ENCODE results near the gene EFNA2. TPM values are rescaled to one million over a fixed set of nuclear protein-coding genes. Genes with fewer than 3 reads are reported as not detected.
A peak's percentile ranks its signal among the peaks of the same experiment; 100 is the strongest.

Gene EFNA2
- total RNA-seq, 2 experiments from 2014 or later, result not detected

- Mint-ChIP-seq H3K27me3 (no peaks in the 10 kb centered on the region), H3K4me3 (no peak overlapping the region), H3K4me1 (ENCODE audit: low read depth) (peaks cover 11% of the 10 kb centered on the region), H3K9me3 (no peaks in the 10 kb centered on the region), H3K36me3 (ENCODE audit: low read depth) (peaks cover 16% of the 10 kb centered on the region), H3K27ac (peak overlapping the region; percentile 56)
- no peak for ATAC-seq (ENCODE audit: poor library complexity)
- H3K27me3 ChIP-seq (ENCODE audit: control insufficient read depth in 1 of 2, insufficient read depth in 2 of 2, low read length in 2 of 2), result no peaks in the 10 kb centered on the region
- H3K9me3 ChIP-seq (ENCODE audit: control insufficient read depth in 1 of 2, insufficient read depth in 1 of 2, low read length in 2 of 2), result no peaks in the 10 kb centered on the region
- CTCF ChIA-PET, result interaction anchor here (1.2 kb wide), 1 partner anchor 19 kb away, joined by 8 read pairs; no protein-coding TSS in a partner anchor
- H3K4me1 ChIP-seq (ENCODE audit: insufficient read depth, low read length), result peaks cover 54% of the 10 kb centered on the region
- POLR2A ChIA-PET, result interaction anchor here (0.7 to 7.9 kb wide), 2 partner anchors 10 to 19 kb away, joined by 3 to 476 read pairs; partner anchors contain the start of gene CIRBP
- intact Hi-C loops (cut with DNase I, micrococcal nuclease), result loop anchor here in 1 of 2 experiments (10.0 kb wide), 2 partner anchors 223 to 453 kb away; partner anchors contain the start of genes CNN2, PTBP1, RNU6-2 and TMEM259
- no peak for DNase-seq
- no peak for TF ChIP-seq CTCF (IDR thresholded peaks at IDR 0.05)
- peak overlapping the region; percentile 59 to 72 for H3K27ac ChIP-seq (ENCODE audit: low read depth in 1 of 2, low read length in 2 of 2)
- H3K4me3 ChIP-seq (ENCODE audit: low read length), result peak overlapping the region; percentile 59
- H3K36me3 ChIP-seq (ENCODE audit: insufficient read depth, low read length), result peaks cover 17% of the 10 kb centered on the region
Measured at GRCh38 chr19:1247748-1248138, 37.9 kb upstream of the EFNA2 start.

GRCh38 chr19:1248139-1248785, 37.4 kb upstream of the EFNA2 start, which contains the start of gene MIDN:
Gene MIDN (plus strand): TSS chr19:1248583. CDS start chr19:1250297, 1,714 bp downstream.
- DNase-seq, result peak in 12 of 14 experiments; percentile 51 to 88 (median 70)
- H3K27me3 ChIP-seq (ENCODE audit: control insufficient read depth in 1 of 2, insufficient read depth in 2 of 2, low read length in 2 of 2), result no peaks in the 10 kb centered on the region
- Mint-ChIP-seq H3K27me3 (no peaks in the 10 kb centered on the region), H3K27ac (peak within 1 kb of the TSS; percentile 92), H3K9me3 (no peaks in the 10 kb centered on the region), H3K4me3 (peak within 1 kb of the TSS; percentile 75), H3K36me3 (ENCODE audit: low read depth) (peaks cover 18% of the 10 kb centered on the region), H3K4me1 (ENCODE audit: low read depth) (peaks cover 8% of the 10 kb centered on the region)
- H3K9me3 ChIP-seq (ENCODE audit: control insufficient read depth in 1 of 2, insufficient read depth in 1 of 2, low read length in 2 of 2), result no peaks in the 10 kb centered on the region
- ChIA-PET POLR2A (interaction anchor here (0.6 to 2.3 kb wide), 4 partner anchors 13 to 211 kb away, joined by 3 to 57 read pairs (median 13); partner anchors contain the start of gene CIRBP), CTCF (interaction anchor here (1.0 to 1.1 kb wide), 3 partner anchors 19 to 23 kb away, joined by 3 to 12 read pairs (median 4); no protein-coding TSS in a partner anchor)
- peak within 1 kb of the TSS; percentile 59 for H3K4me3 ChIP-seq (ENCODE audit: low read length)
- ATAC-seq (ENCODE audit: poor library complexity), result no peak
- peaks cover 54% of the 10 kb centered on the region for H3K4me1 ChIP-seq (ENCODE audit: insufficient read depth, low read length)
- TF ChIP-seq CTCF (IDR thresholded peaks at IDR 0.05), result no peak
- H3K27ac ChIP-seq (ENCODE audit: low read depth in 1 of 2, low read length in 2 of 2), result peak within 1 kb of the TSS; percentile 77 to 81
- intact Hi-C loops (cut with DNase I, micrococcal nuclease), result loop anchor here in 1 of 2 experiments (10.0 kb wide), 2 partner anchors 223 to 453 kb away; partner anchors contain the start of genes CNN2, PTBP1, RNU6-2 and TMEM259
- H3K36me3 ChIP-seq (ENCODE audit: insufficient read depth, low read length), result peaks cover 17% of the 10 kb centered on the region

- Histone ChIP-seq H3K4me3 (ENCODE audit: low read length) (peak overlapping the region; percentile 59), H3K4me1 (ENCODE audit: insufficient read depth, low read length) (peaks cover 55% of the 10 kb centered on the region), H3K36me3 (ENCODE audit: insufficient read depth, low read length) (peaks cover 21% of the 10 kb centered on the region), H3K9me3 (ENCODE audit: control insufficient read depth in 1 of 2, insufficient read depth in 1 of 2, low read length in 2 of 2) (no peaks in the 10 kb centered on the region), H3K27me3 (ENCODE audit: control insufficient read depth in 1 of 2, insufficient read depth in 2 of 2, low read length in 2 of 2) (no peaks in the 10 kb centered on the region), H3K27ac (ENCODE audit: low read depth in 1 of 2, low read length in 2 of 2) (peak overlapping the region; percentile 77 to 81)
- H3K27ac Mint-ChIP-seq, result peak overlapping the region; percentile 92
- H3K4me3 Mint-ChIP-seq, result peak overlapping the region; percentile 75
- ChIA-PET CTCF (interaction anchor here (0.7 to 1.1 kb wide), 5 partner anchors 13 to 28 kb away, joined by 3 to 12 read pairs (median 4); no protein-coding TSS in a partner anchor), POLR2A (interaction anchor here (0.6 to 2.3 kb wide), 4 partner anchors 12 to 211 kb away, joined by 3 to 57 read pairs (median 13); partner anchors contain the start of gene CIRBP)
- ATAC-seq (ENCODE audit: poor library complexity), result peak; percentile 21
- DNase-seq, result peak; percentile 70 to 95 (median 82)
- no peaks in the 10 kb centered on the region for H3K9me3 Mint-ChIP-seq
- TF ChIP-seq CTCF (IDR thresholded peaks at IDR 0.05), result peak; percentile 62
- H3K36me3 Mint-ChIP-seq (ENCODE audit: low read depth), result peaks cover 23% of the 10 kb centered on the region
- no peaks in the 10 kb centered on the region for H3K27me3 Mint-ChIP-seq
- intact Hi-C loops (cut with DNase I, micrococcal nuclease), result loop anchor here (1.0 to 10.0 kb wide), 5 partner anchors 10 to 454 kb away; partner anchors contain the start of genes CNN2 (in 1 of the 2), PTBP1 (in 1 of the 2), RNU6-2 (in 1 of the 2) and TMEM259 (in 1 of the 2)
- peaks cover 11% of the 10 kb centered on the region for H3K4me1 Mint-ChIP-seq (ENCODE audit: low read depth)
Measured at GRCh38 chr19:1248786-1249297, 36.8 kb upstream of the EFNA2 start.
